Breast epithelium (tissue), 4 donors: Measurements from ENCODE around the gene TEC. TPM values are rescaled to one million over a fixed set of nuclear protein-coding genes. Genes with fewer than 3 reads are reported as not detected.
"Not testable (repeated sequence)": the region's sequence is repeated elsewhere in the genome, so short reads cannot be mapped to it uniquely, and the experiment has no call there.

Source experiments
- DNase-seq, 2 donors: peaks; one replicate each; pipeline ENCODE4 v3.0.0-alpha.2; 2019; ENCODE audit warnings: low spot score in 2 of 2
- H3K27ac ChIP-seq, 2 donors: fragments of 200-600 bp; sonication (generic) in 1 of 2; one replicate each; pipeline ENCODE4 v1.5.1; 2016 to 2019; ENCODE audit warnings: mild to moderate bottlenecking in 1 of 2
- H3K27me3 ChIP-seq, 2 donors: fragments of 200-600 bp; sonication (generic) in 1 of 2; one replicate each; pipeline versions ENCODE4 v1.5.1 to v1.6.0; 2017 to 2019; ENCODE audit warnings: control low read depth in 1 of 2, mild to moderate bottlenecking in 1 of 2
- H3K36me3 ChIP-seq: fragments of 200-600 bp; one replicate; pipeline ENCODE4 v1.5.1; 2019
- H3K4me1 ChIP-seq, 2 donors: fragments of 200-600 bp; sonication (generic); one replicate each; pipeline ENCODE4 v1.5.1; 2016 to 2019; ENCODE audit warnings: control low read depth in 1 of 2
- H3K4me3 ChIP-seq, 3 donors: fragments of 200-600 bp; sonication (generic); 1 replicate in 2 of 3; 2 replicates in 1 of 3; pipeline ENCODE4 v1.5.1; 2016 to 2019; ENCODE audit warnings: mild to moderate bottlenecking in 3 of 3, moderate library complexity in 2 of 3
- H3K9me3 ChIP-seq, 2 donors: fragments of 200-600 bp; sonication (generic) in 1 of 2; one replicate each; pipeline ENCODE4 v1.5.1; 2016 to 2019; ENCODE audit warnings: control low read depth in 1 of 2
- POLR2A ChIP-seq: fragments of 450-650 bp; IDR thresholded peaks from one replicate; pipeline ENCODE4 v1.6.1; 2016; ENCODE audit warnings: antibody characterized with exemption, mild to moderate bottlenecking, moderate library complexity
- POLR2AphosphoS5 ChIP-seq, 3 donors: sonication (generic); formaldehyde crosslinking; IDR thresholded peaks; one replicate each; pipeline ENCODE4 v1.6.1; 2017; ENCODE audit warnings: antibody characterized with exemption in 3 of 3
- intact Hi-C: fragments of 100-400 bp; cut with DNase I; formaldehyde crosslinking; loops from one replicate; pipeline ENCODE4 v1.15.1; 2023; ENCODE audit warnings: low total_unique reads
- total RNA-seq, 3 donors: library from RNA; depleted of rRNA; stranded (reverse); fragments of >200 nt; gene quantifications; one replicate each; pipeline ENCODE4 v1.1.0, GENCODE V29; 2016
- TF ChIP-seq, protein P1 (sequence below), 3 donors: fragments of 450-650 bp; IDR thresholded peaks; one replicate each; pipeline ENCODE4 v1.5.1; 2016 to 2017; ENCODE audit warnings: antibody characterized with exemption in 3 of 3, mild to moderate bottlenecking in 3 of 3, moderate library complexity in 3 of 3

TEC gene
- total RNA-seq, 3 donors from 2014 or later, result 2.9 to 5.4 (median 5.1) TPM

DNA sequence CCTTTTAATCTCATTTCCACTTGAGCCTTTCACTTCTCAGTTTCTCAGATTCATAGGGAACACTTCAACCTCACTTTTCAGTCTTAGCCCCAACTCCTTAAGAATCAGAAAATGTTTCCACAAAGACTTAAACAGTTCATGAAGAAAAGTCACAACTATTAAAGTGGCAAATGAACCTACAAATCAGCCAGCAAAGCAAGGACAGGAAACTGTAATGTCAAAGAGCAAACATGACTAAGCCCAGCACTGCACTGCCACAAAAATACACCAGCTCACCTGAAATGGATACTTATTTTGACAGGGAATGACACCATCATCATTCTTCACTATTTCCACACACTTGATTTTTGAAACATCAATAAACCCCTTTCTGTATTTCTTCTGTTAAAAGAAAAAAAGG lies 93.8 kb downstream of the TEC start:
- no peak overlapping the region for H3K27ac ChIP-seq

DNA sequence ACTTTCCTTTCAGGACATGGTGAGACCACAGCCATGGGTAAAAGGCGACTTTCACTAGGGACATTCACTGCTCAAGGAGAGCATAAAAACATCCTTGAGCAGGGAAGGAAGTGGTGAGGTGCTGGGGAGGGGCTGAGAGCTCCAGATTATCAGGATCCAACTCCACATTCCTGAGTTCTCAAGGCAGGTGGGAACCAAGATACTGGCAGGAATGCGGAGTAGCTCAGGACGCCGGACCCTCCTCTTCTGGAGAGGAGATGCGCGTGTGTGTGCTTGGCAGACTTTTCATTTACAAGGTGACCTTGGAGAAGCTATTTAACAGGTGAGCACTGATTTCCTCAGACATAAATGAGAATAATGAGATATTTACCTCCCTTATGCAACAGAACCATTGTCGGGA lies 94.3 kb downstream of the TEC start:
- H3K4me3 ChIP-seq, result no peak overlapping the region
- no peaks in the 10 kb centered on the region for H3K27me3 ChIP-seq
- no peak overlapping the region for H3K27ac ChIP-seq
- intact Hi-C loops, result no loop called here
- H3K36me3 ChIP-seq, result no peaks in the 10 kb centered on the region
- no peak for TF ChIP-seq POLR2A
- TF ChIP-seq, protein P1, sequence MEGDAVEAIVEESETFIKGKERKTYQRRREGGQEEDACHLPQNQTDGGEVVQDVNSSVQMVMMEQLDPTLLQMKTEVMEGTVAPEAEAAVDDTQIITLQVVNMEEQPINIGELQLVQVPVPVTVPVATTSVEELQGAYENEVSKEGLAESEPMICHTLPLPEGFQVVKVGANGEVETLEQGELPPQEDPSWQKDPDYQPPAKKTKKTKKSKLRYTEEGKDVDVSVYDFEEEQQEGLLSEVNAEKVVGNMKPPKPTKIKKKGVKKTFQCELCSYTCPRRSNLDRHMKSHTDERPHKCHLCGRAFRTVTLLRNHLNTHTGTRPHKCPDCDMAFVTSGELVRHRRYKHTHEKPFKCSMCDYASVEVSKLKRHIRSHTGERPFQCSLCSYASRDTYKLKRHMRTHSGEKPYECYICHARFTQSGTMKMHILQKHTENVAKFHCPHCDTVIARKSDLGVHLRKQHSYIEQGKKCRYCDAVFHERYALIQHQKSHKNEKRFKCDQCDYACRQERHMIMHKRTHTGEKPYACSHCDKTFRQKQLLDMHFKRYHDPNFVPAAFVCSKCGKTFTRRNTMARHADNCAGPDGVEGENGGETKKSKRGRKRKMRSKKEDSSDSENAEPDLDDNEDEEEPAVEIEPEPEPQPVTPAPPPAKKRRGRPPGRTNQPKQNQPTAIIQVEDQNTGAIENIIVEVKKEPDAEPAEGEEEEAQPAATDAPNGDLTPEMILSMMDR (IDR thresholded peaks at IDR 0.05), result no peak
- no peak for TF ChIP-seq POLR2AphosphoS5 (IDR thresholded peaks at IDR 0.05)
- peaks cover 0 to 4% of the 10 kb centered on the region in 2 donors for H3K9me3 ChIP-seq
- H3K4me1 ChIP-seq, result no peaks in the 10 kb centered on the region
- DNase-seq, result no peak

More for the DNA sequence above, 93.8 kb downstream of the TEC start:
- no peaks in the 10 kb centered on the region for H3K4me1 ChIP-seq
- intact Hi-C loops, result no loop called here
- DNase-seq, result no peak
- peaks cover 0 to 4% of the 10 kb centered on the region in 2 donors for H3K9me3 ChIP-seq
- no peak overlapping the region for H3K4me3 ChIP-seq
- TF ChIP-seq POLR2A, result no peak
- no peaks in the 10 kb centered on the region for H3K27me3 ChIP-seq
- no peaks in the 10 kb centered on the region for H3K36me3 ChIP-seq

DNA sequence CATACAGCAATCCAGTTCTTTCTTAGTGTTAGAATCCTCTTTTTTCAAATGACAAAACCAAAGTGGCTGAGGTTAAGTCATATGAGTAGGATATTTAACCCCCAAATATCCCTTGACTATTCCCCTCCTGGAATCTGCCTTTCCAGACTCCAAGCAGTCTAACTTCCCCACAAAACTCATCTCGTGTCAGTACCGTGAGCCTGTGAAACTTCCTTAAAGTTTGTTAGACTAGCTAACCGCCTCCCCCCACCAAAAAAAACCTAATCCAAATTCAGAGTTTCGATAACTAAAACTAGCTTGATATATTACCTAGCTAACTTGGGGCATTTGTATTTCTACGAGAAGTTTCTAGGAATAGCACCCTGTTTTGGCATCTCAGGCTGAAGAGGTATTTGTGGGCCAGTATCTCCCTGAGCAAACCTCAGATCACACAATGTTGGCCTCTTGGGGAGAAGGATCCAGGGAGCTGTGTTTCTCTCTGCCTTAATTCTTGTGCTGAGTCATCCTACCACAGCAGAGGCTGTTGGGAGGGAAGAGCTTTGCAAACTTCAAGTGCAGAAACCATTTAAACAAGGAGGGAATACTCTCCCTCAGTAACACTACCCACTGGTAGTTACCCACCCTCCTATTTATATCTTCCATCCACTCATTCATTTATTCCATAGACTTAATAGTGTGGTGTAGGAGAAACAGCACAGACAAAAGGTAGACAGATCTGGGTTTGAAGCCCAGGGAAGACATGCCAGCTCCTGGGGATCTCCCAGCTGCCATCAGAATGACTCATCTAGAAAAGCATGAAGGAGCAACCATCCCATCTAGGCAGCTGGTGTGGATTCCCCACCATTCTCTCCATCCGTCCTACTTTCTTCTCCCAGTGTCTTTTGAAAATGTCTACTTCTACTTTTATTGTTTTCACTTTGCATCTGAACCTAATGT lies 96.3 kb downstream of the TEC start:
- Histone ChIP-seq H3K9me3 (peaks cover 0 to 4% of the 10 kb centered on the region in 2 donors), H3K27ac (no peak overlapping the region), H3K27me3 (no peaks in the 10 kb centered on the region), H3K36me3 (no peaks in the 10 kb centered on the region), H3K4me1 (no peaks in the 10 kb centered on the region), H3K4me3 (no peak overlapping the region)
- no peak for DNase-seq
- intact Hi-C loops, result no loop called here
- no peak for TF ChIP-seq POLR2AphosphoS5 (IDR thresholded peaks at IDR 0.05)
- TF ChIP-seq, protein P1 (IDR thresholded peaks at IDR 0.05), result no peak
- no peak for TF ChIP-seq POLR2A

DNA sequence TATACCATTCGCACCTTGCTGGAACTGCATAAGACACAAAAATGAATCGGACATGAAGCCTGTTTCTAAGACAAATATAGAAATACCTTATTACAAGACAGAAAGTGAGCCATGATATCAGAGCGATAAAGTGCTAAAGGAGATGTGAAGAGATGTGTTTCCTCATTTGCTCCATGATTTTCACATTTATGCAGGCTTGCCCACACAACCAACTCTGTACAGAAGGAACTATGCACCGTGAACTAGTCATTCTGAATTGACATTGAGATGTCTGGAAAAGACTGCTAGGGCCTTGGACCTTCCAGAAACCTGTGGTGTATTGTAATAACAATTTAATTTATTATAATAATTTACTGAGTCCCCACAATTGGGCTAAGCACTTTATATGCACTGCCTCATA lies 97.0 kb downstream of the TEC start:
- TF ChIP-seq, protein P1 (IDR thresholded peaks at IDR 0.05), result no peak
- TF ChIP-seq POLR2A, result no peak

DNA sequence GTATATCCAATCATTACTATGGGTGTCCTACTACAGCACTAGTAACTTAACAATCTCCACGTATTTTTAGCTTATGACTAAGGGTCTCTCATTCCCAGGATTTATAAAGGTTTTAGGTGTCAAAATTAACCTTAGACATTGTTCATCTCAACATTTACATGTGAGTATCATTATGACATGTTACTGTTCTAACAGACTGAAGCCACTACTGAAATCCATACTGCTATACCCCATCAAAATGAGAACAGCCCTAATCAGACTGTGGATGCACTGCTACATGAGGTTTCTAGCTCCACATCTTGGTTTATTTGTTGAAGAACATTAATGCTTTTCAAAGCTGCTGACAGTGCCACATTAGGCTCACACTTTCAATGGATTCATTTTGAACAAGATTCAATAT lies 100.0 kb downstream of the TEC start:
- no peak for TF ChIP-seq POLR2A
- no peaks in the 10 kb centered on the region for H3K36me3 ChIP-seq
- H3K9me3 ChIP-seq, result no peaks in the 10 kb centered on the region
- no peak for DNase-seq
- H3K4me1 ChIP-seq, result no peaks in the 10 kb centered on the region
- H3K4me3 ChIP-seq, result no peak overlapping the region
- intact Hi-C loops, result no loop called here
- H3K27me3 ChIP-seq, result no peaks in the 10 kb centered on the region
- H3K27ac ChIP-seq, result no peak overlapping the region

More for the DNA sequence above, 97.0 kb downstream of the TEC start:
- no peak for DNase-seq
- no peak overlapping the region for H3K27ac ChIP-seq
- intact Hi-C loops, result no loop called here
- no peaks in the 10 kb centered on the region for H3K36me3 ChIP-seq
- no peak overlapping the region for H3K4me3 ChIP-seq
- H3K4me1 ChIP-seq, result no peaks in the 10 kb centered on the region
- H3K9me3 ChIP-seq, result peaks cover 0 to 2% of the 10 kb centered on the region in 2 donors
- H3K27me3 ChIP-seq, result no peaks in the 10 kb centered on the region

DNA sequence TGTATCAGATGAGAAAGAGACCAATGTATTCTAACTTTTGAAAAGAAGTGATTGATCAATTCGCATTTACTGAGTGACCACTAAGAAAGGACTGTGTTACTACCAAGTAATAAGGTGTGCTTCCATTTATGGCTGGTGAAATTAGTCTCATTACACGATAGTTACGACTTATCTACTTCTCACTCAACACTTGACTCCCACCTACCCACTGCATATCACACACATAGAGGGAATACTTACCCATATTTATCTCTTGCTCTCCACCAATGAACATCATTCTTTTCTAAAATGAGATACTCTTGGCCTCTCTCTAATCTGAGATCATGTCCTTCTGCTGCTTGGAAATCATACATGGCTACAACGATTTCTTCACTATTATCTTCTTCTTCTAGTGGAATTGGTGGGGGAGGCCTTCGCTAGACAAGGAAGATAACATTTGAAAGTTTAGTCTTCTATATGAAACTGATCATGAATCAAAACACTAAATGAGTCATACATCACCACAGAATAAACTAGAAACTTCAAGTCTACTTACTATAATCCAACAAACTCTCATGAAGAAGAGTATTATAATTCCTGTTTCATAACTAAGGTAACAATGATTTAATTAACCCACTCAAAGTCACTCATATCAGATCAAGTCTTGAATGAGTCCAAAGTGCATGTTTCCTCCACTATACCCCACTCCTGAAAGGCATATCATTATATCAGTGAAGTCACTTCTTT lies 101.9 kb downstream of the TEC start:
- Histone ChIP-seq H3K9me3 (no peaks in the 10 kb centered on the region), H3K27me3 (no peaks in the 10 kb centered on the region), H3K27ac (no peak overlapping the region), H3K36me3 (no peaks in the 10 kb centered on the region), H3K4me3 (no peak overlapping the region), H3K4me1 (no peaks in the 10 kb centered on the region)
- TF ChIP-seq POLR2AphosphoS5 (IDR thresholded peaks at IDR 0.05) (no peak), POLR2A (no peak)
- TF ChIP-seq, protein P1 (IDR thresholded peaks at IDR 0.05), result no peak
- DNase-seq, result no peak
- intact Hi-C loops, result no loop called here

DNA sequence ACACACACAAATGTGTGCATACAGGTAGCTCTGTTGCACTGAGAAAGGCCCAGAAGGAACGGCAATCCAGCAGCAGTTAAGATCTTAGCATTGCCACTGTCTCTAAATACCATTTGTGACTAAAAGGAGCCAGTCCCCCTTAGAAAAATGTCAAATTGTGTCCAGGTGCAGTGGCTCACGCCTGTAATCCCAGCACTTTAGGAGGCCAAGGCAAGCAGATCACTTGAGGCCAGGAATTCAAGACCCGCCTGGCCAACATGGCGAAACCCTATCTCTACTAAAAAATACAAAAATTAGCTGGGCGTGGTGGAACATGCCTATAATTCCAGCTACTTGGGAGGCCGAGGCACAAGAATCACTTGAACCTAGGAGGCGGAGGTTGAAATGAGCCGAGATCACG lies 105.1 kb downstream of the TEC start:
- DNase-seq, H3K27me3 ChIP-seq, H3K4me3 ChIP-seq, H3K4me1 ChIP-seq, intact Hi-C loops, H3K27ac ChIP-seq, H3K36me3 ChIP-seq, H3K9me3 ChIP-seq: not testable (repeated sequence)
